SK-N-SH (cell line): Measurements from ENCODE around the gene FGF22.

ENCODE experiments used
- EP300 ChIP-seq, 2 experiments: IDR thresholded peaks; 2 replicates each; pipeline versions ENCODE4 v1.4.0 to v1.6.1; 2012; ENCODE audit warnings: borderline replicate concordance in 1 of 2, low read depth in 1 of 2, low read length in 1 of 2
- EZH2phosphoT487 ChIP-seq: fragments of 200-600 bp; sonication (generic); IDR thresholded peaks from 2 replicates; pipeline ENCODE4 v1.6.1; 2017; ENCODE audit warnings: low read depth, mixed run types, mild to moderate bottlenecking, antibody characterized with exemption, moderate library complexity, borderline replicate concordance
- GABPA ChIP-seq: IDR thresholded peaks from 2 replicates; pipeline ENCODE4 v1.4.0; 2012; ENCODE audit warnings: low read depth, mild to moderate bottlenecking
- JUND ChIP-seq: IDR thresholded peaks from 2 replicates; pipeline ENCODE4 v1.4.0; 2012
- NRF1 ChIP-seq: IDR thresholded peaks from 2 replicates; pipeline ENCODE4 v1.6.1; 2012; ENCODE audit warnings: low read depth, mild to moderate bottlenecking, low read length
- POLR2AphosphoS5 ChIP-seq: IDR thresholded peaks from 2 replicates; pipeline ENCODE4 v1.6.1; 2012; ENCODE audit warnings: low read depth, low read length
- RCOR1 ChIP-seq: fragments of 150-350 bp; IDR thresholded peaks from 2 replicates; pipeline ENCODE4 v1.6.1; 2017; ENCODE audit warnings: antibody characterized with exemption, low read length
- SIN3A ChIP-seq: IDR thresholded peaks from 2 replicates; pipeline ENCODE4 v1.6.1; 2012; ENCODE audit warnings: low read depth, mild to moderate bottlenecking, low read length, moderate library complexity, borderline replicate concordance
- TAF1 ChIP-seq: IDR thresholded peaks from 2 replicates; pipeline ENCODE4 v1.6.1; 2012; ENCODE audit warnings: low read depth, mild to moderate bottlenecking, low read length, moderate library complexity, borderline replicate concordance
- TEAD4 ChIP-seq: IDR thresholded peaks from 2 replicates; pipeline ENCODE4 v1.4.0; 2012; ENCODE audit warnings: mild to moderate bottlenecking, borderline replicate concordance; ENCODE audit not compliant: insufficient read depth
- TF ChIP-seq, protein P1 (sequence below): fragments of 200-600 bp; sonication (generic); IDR thresholded peaks from 2 replicates; pipeline ENCODE4 v1.6.1; 2017; ENCODE audit warnings: antibody characterized with exemption, mild to moderate bottlenecking, moderate library complexity
- TF ChIP-seq, protein P2 (sequence below): IDR thresholded peaks from 2 replicates; pipeline ENCODE4 v1.4.0; 2012; ENCODE audit warnings: low read depth, borderline replicate concordance
- TF ChIP-seq, protein P3 (sequence below): IDR thresholded peaks from 2 replicates; pipeline ENCODE4 v1.4.0; 2012; ENCODE audit warnings: low read depth

DNA sequence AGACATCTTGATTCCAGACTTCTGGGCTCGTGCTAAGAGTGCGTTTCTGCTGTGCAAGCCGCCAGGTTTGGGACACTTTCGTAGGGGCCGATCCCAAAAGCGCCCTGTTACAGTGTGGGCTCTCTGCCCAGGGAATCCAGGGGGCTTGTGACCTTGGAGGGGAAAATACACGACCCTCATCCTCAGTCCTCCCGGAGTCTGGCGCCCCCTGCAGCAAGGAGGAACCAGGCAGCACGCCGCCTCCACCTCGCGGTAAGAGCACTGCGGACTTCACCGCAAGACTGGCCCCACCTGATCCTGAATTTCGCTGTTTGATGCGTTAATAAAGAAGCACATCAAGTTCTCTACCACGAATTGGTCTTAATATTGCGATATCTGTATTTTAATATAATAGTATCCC lies 11.5 kb upstream of the FGF22 start:
- TF ChIP-seq, protein P1, sequence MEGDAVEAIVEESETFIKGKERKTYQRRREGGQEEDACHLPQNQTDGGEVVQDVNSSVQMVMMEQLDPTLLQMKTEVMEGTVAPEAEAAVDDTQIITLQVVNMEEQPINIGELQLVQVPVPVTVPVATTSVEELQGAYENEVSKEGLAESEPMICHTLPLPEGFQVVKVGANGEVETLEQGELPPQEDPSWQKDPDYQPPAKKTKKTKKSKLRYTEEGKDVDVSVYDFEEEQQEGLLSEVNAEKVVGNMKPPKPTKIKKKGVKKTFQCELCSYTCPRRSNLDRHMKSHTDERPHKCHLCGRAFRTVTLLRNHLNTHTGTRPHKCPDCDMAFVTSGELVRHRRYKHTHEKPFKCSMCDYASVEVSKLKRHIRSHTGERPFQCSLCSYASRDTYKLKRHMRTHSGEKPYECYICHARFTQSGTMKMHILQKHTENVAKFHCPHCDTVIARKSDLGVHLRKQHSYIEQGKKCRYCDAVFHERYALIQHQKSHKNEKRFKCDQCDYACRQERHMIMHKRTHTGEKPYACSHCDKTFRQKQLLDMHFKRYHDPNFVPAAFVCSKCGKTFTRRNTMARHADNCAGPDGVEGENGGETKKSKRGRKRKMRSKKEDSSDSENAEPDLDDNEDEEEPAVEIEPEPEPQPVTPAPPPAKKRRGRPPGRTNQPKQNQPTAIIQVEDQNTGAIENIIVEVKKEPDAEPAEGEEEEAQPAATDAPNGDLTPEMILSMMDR = peak; percentile 54
- TF ChIP-seq, protein P2, sequence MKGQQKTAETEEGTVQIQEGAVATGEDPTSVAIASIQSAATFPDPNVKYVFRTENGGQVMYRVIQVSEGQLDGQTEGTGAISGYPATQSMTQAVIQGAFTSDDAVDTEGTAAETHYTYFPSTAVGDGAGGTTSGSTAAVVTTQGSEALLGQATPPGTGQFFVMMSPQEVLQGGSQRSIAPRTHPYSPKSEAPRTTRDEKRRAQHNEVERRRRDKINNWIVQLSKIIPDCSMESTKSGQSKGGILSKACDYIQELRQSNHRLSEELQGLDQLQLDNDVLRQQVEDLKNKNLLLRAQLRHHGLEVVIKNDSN = no peak
- TF ChIP-seq TAF1 (no peak), EZH2phosphoT487 (no peak), SIN3A (no peak), RCOR1 (no peak), NRF1 (no peak), POLR2AphosphoS5 (no peak), TEAD4 (no peak), EP300 (IDR thresholded peaks at IDR 0.05; ENCODE audit: borderline replicate concordance in 1 of 2, low read depth in 1 of 2, low read length in 1 of 2) (no peak), GABPA (no peak), JUND (no peak)
- TF ChIP-seq, protein P3, sequence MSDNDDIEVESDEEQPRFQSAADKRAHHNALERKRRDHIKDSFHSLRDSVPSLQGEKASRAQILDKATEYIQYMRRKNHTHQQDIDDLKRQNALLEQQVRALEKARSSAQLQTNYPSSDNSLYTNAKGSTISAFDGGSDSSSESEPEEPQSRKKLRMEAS = no peak
